Uterus (tissue), 2 donors: ENCODE data around the gene RASL10B.

Experiments
- POLR2A ChIP-seq, 2 donors: fragments of 450-650 bp; IDR thresholded peaks; one replicate each; pipeline ENCODE4 v1.6.1; 2016; ENCODE audit warnings: antibody characterized with exemption in 2 of 2, mild to moderate bottlenecking in 1 of 2, moderate library complexity in 1 of 2
- TF ChIP-seq, protein P1 (sequence below), 4 experiments: fragments of 200-600 bp in 2 of 4; fragments of 450-650 bp in 2 of 4; sonication (generic) in 2 of 4; IDR thresholded peaks; one replicate each; pipeline ENCODE4 v1.5.1; 2016 to 2019; ENCODE audit warnings: antibody characterized with exemption in 4 of 4, mild to moderate bottlenecking in 2 of 4, moderate library complexity in 1 of 4

DNA sequence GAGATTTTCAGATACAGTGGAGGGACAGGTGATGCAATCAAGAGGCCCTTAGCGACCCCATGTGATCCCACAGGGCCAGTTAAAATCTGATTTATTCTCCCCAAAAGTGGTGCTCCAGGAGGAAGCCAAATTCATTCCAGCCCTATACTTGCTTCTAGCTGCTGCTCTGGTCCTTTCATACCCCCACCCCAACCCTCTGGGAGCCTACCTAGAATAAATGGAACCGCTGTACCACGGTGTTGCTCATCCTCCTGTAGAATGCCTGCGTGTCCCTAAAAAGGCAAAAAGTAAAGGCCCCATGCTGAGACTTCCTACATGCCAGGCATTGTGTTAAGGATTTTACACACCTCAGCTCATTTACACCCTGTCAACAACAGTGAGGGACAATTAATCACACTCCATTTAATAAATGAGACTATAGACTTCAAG, 2.0 kb upstream of the RASL10B start:
- TF ChIP-seq, protein P1, sequence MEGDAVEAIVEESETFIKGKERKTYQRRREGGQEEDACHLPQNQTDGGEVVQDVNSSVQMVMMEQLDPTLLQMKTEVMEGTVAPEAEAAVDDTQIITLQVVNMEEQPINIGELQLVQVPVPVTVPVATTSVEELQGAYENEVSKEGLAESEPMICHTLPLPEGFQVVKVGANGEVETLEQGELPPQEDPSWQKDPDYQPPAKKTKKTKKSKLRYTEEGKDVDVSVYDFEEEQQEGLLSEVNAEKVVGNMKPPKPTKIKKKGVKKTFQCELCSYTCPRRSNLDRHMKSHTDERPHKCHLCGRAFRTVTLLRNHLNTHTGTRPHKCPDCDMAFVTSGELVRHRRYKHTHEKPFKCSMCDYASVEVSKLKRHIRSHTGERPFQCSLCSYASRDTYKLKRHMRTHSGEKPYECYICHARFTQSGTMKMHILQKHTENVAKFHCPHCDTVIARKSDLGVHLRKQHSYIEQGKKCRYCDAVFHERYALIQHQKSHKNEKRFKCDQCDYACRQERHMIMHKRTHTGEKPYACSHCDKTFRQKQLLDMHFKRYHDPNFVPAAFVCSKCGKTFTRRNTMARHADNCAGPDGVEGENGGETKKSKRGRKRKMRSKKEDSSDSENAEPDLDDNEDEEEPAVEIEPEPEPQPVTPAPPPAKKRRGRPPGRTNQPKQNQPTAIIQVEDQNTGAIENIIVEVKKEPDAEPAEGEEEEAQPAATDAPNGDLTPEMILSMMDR (IDR thresholded peaks at IDR 0.05), result no peak
- no peak for TF ChIP-seq POLR2A (IDR thresholded peaks at IDR 0.05)
